Measurements from ENCODE around the gene CDH22.

CDH22 gene

GRCh38 chr20:46203510-46203837 is 104.8 kb downstream of the CDH22 start:
- H3K4me1 ChIP-seq (ENCODE audit: insufficient read depth, poor library complexity, severe bottlenecking) = no peaks in the 10 kb centered on the region
- ATAC-seq (ENCODE audit: low read depth) (no peak), DNase-seq (ENCODE audit: low spot score) (no peak)
- no peak overlapping the region for H3K27ac ChIP-seq (ENCODE audit: poor library complexity, severe bottlenecking)
- no peaks in the 10 kb centered on the region for H3K36me3 ChIP-seq (ENCODE audit: low read depth)
- no peak for TF ChIP-seq CTCF (IDR thresholded peaks at IDR 0.05; ENCODE audit: poor library complexity, severe bottlenecking)
- H3K4me3 ChIP-seq (ENCODE audit: severe bottlenecking) = no peak overlapping the region
- peaks cover 8% of the 10 kb centered on the region for H3K27me3 ChIP-seq (ENCODE audit: insufficient read depth, poor library complexity, severe bottlenecking)
- H3K9me3 ChIP-seq (ENCODE audit: severe bottlenecking) = no peaks in the 10 kb centered on the region

- no peak for DNase-seq (ENCODE audit: low spot score)
Observed at GRCh38 chr20:46202766-46203509, 105.4 kb downstream of the CDH22 start.

GRCh38 chr20:46200582-46201570 is 107.4 kb downstream of the CDH22 start:
- Histone ChIP-seq H3K4me3 (ENCODE audit: severe bottlenecking) (no peak overlapping the region), H3K27ac (ENCODE audit: poor library complexity, severe bottlenecking) (no peak overlapping the region), H3K27me3 (ENCODE audit: insufficient read depth, poor library complexity, severe bottlenecking) (peaks cover 8% of the 10 kb centered on the region), H3K4me1 (ENCODE audit: insufficient read depth, poor library complexity, severe bottlenecking) (no peaks in the 10 kb centered on the region), H3K36me3 (ENCODE audit: low read depth) (no peaks in the 10 kb centered on the region), H3K9me3 (ENCODE audit: severe bottlenecking) (no peaks in the 10 kb centered on the region)
- ATAC-seq (ENCODE audit: low read depth) (no peak), DNase-seq (ENCODE audit: low spot score) (no peak)
- TF ChIP-seq CTCF (IDR thresholded peaks at IDR 0.05; ENCODE audit: poor library complexity, severe bottlenecking) = no peak

More at GRCh38 chr20:46202766-46203509, 105.4 kb downstream of the CDH22 start:
- Histone ChIP-seq H3K9me3 (ENCODE audit: severe bottlenecking) (no peaks in the 10 kb centered on the region), H3K27ac (ENCODE audit: poor library complexity, severe bottlenecking) (no peak overlapping the region), H3K4me1 (ENCODE audit: insufficient read depth, poor library complexity, severe bottlenecking) (no peaks in the 10 kb centered on the region), H3K27me3 (ENCODE audit: insufficient read depth, poor library complexity, severe bottlenecking) (peaks cover 8% of the 10 kb centered on the region), H3K36me3 (ENCODE audit: low read depth) (no peaks in the 10 kb centered on the region), H3K4me3 (ENCODE audit: severe bottlenecking) (no peak overlapping the region)
- ATAC-seq (ENCODE audit: low read depth) = no peak
- no peak for TF ChIP-seq CTCF (IDR thresholded peaks at IDR 0.05; ENCODE audit: poor library complexity, severe bottlenecking)

GRCh38 chr20:46199198-46199597 is 109.1 kb downstream of the CDH22 start:
- TF ChIP-seq CTCF (IDR thresholded peaks at IDR 0.05; ENCODE audit: poor library complexity, severe bottlenecking) = no peak
- no peak overlapping the region for H3K27ac ChIP-seq (ENCODE audit: poor library complexity, severe bottlenecking)
- no peaks in the 10 kb centered on the region for H3K4me1 ChIP-seq (ENCODE audit: insufficient read depth, poor library complexity, severe bottlenecking)
- ATAC-seq (ENCODE audit: low read depth) (no peak), DNase-seq (ENCODE audit: low spot score) (no peak)
- no peak overlapping the region for H3K4me3 ChIP-seq (ENCODE audit: severe bottlenecking)
- peaks cover 8% of the 10 kb centered on the region for H3K27me3 ChIP-seq (ENCODE audit: insufficient read depth, poor library complexity, severe bottlenecking)
- no peaks in the 10 kb centered on the region for H3K9me3 ChIP-seq (ENCODE audit: severe bottlenecking)
- no peaks in the 10 kb centered on the region for H3K36me3 ChIP-seq (ENCODE audit: low read depth)
